T-cell (primary cell): Measurements from ENCODE around the gene EDA2R. TPM values are rescaled to one million over a fixed set of nuclear protein-coding genes. Genes with fewer than 3 reads are reported as not detected.

Source experiments
- ATAC-seq, 4 experiments: fragments of 200-7000 bp in 3 of 4; fragments of 150-1000 bp in 1 of 4; cut with Tn5 transposase; replicated peaks in 1 of 4; 1 replicate in 3 of 4; 2 replicates in 1 of 4; pipeline ENCODE4 v1.10.0; 2021; ENCODE audit warnings: moderate library complexity in 3 of 4, mild to moderate bottlenecking in 2 of 4, moderate number of reproducible peaks in 1 of 4
- CTCF ChIA-PET, 2 donors: fragments of 300-600 bp; sonication (Branson Sonifier 250); formaldehyde crosslinking; loops; one replicate each; lab custom pipeline; 2022; ENCODE audit warnings: antibody characterized with exemption in 2 of 2; lab: Charles Lee
- POLR2A ChIA-PET, 2 donors: fragments of 300-600 bp; sonication (Branson Sonifier 250); formaldehyde crosslinking; loops; one replicate each; lab custom pipeline; 2022; ENCODE audit warnings: antibody characterized with exemption in 2 of 2; lab: Charles Lee
- DNase-seq, 35 experiments: peaks; one replicate each; pipeline versions ENCODE4 v3.0.0 to v3.0.0-alpha.2; 2013 to 2023
- H3K27ac ChIP-seq: one replicate; pipeline ENCODE4 v1.5.1; 2013; ENCODE audit warnings: low read length
- H3K27me3 ChIP-seq, 2 experiments: replicated peaks in 1 of 2; 1 replicate in 1 of 2; 2 replicates in 1 of 2; pipeline versions ENCODE4 v1.6.1 to v1.7.0; 2013; ENCODE audit warnings: low read length in 1 of 2, mixed read lengths in 1 of 2; ENCODE audit not compliant: control insufficient read depth in 2 of 2, insufficient read depth in 2 of 2; ENCODE audit errors: extremely low read depth in 1 of 2
- H3K36me3 ChIP-seq, 2 donors: 1 replicate in 1 of 2; 2 replicates in 1 of 2; pipeline versions ENCODE4 v1.6.1 to v1.7.0; 2013; ENCODE audit warnings: low read length in 1 of 2; ENCODE audit not compliant: control insufficient read depth in 2 of 2, insufficient read depth in 1 of 2; ENCODE audit errors: extremely low read depth in 1 of 2
- H3K4me1 ChIP-seq, 2 experiments: 1 replicate in 1 of 2; 2 replicates in 1 of 2; pipeline versions ENCODE4 v1.6.1 to v1.7.0; 2013; ENCODE audit warnings: low read length in 2 of 2, mixed read lengths in 1 of 2; ENCODE audit not compliant: insufficient read depth in 2 of 2, control insufficient read depth in 1 of 2; ENCODE audit errors: extremely low read depth in 1 of 2
- H3K4me3 ChIP-seq, 2 donors: 1 replicate in 1 of 2; 2 replicates in 1 of 2; pipeline versions ENCODE4 v1.5.1 to v1.7.0; 2013; ENCODE audit warnings: mild to moderate bottlenecking in 2 of 2, low read length in 1 of 2, moderate library complexity in 1 of 2; ENCODE audit not compliant: control insufficient read depth in 1 of 2; ENCODE audit errors: extremely low read depth in 1 of 2
- H3K9me3 ChIP-seq: 2 replicates; pipeline ENCODE4 v1.7.0; 2013
- H3K27ac Mint-ChIP-seq, 2 donors: one replicate each; pipeline ENCODE4 v1.8.0; 2020 to 2021; ENCODE audit warnings: mild to moderate bottlenecking in 2 of 2, mixed read lengths in 2 of 2
- H3K27me3 Mint-ChIP-seq, 2 donors: one replicate each; pipeline ENCODE4 v1.8.0; 2021 to 2022; ENCODE audit warnings: mixed read lengths in 2 of 2
- H3K36me3 Mint-ChIP-seq: one replicate; pipeline ENCODE4 v1.8.0; 2021; ENCODE audit warnings: mixed read lengths
- H3K4me1 Mint-ChIP-seq, 3 donors: one replicate each; pipeline ENCODE4 v1.8.0; 2020 to 2022; ENCODE audit warnings: mixed read lengths in 3 of 3, mild to moderate bottlenecking in 1 of 3
- H3K4me3 Mint-ChIP-seq, 3 donors: one replicate each; pipeline ENCODE4 v1.8.0; 2020 to 2022; ENCODE audit warnings: mild to moderate bottlenecking in 3 of 3, mixed read lengths in 3 of 3, moderate library complexity in 3 of 3
- H3K9me3 Mint-ChIP-seq, 3 donors: one replicate each; pipeline ENCODE4 v1.8.0; 2020 to 2022; ENCODE audit warnings: mixed read lengths in 3 of 3
- whole genome bisulfite sequencing: methylation state at CpG from one replicate; pipeline ENCODE4 v1.1.5; 2013; ENCODE audit warnings: missing lambda C conversion rate; ENCODE audit not compliant: insufficient coverage; 5-methylcytosine and 5-hydroxymethylcytosine counted together
- total RNA-seq, 35 experiments: library from RNA in 6 of 35; stranded (reverse) in 6 of 35; fragments of 120-200 nt in 1 of 35; gene quantifications; one replicate each; pipeline versions ENCODE4 v1.2.1 to v1.2.4 and lab custom pipeline; 2013 to 2026

EDA2R gene
- total RNA-seq, 5 donors from 2014 or later (not counting 1 experiment from before 2014, with no cell fraction given), result 0.25 to 0.99 (median 0.66) TPM

DNA sequence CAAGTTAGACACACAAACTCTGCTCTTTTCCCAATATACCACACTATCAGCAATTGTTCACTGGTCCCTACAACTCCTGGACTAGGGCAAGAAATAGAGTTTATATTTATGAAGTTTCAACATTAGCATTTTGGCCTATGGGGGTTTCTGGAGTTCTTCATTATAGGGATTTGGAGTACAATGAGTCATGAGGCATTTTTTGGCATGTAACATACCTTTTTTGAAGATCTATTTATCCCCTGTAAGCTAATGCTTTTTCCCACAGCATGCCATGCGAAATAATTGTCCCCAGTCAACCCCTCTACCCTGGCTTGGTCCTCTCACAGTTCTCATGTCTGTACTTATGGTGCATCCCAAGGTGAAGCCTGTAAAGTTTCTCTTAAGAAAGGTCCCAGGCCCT, 36.7 kb upstream of the EDA2R start:
- WGBS, result no CpG with 5 or more reads among the region's 1 CpG
- H3K4me1 ChIP-seq, result no peaks in the 10 kb centered on the region

GRCh38 chrX:66674506-66674905, 35.6 kb upstream of the EDA2R start:
- no peaks in the 10 kb centered on the region for H3K9me3 ChIP-seq
- Mint-ChIP-seq H3K4me1 (no peaks in the 10 kb centered on the region), H3K27ac (no peak overlapping the region), H3K4me3 (no peak overlapping the region), H3K9me3 (peaks cover 0 to 5% (median 0%) of the 10 kb centered on the region in 3 donors), H3K36me3 (no peaks in the 10 kb centered on the region), H3K27me3 (peaks cover 1 to 9% of the 10 kb centered on the region in 2 donors)
- POLR2A ChIA-PET, result no interaction called here
- H3K36me3 ChIP-seq, result no peaks in the 10 kb centered on the region
- no peaks in the 10 kb centered on the region for H3K4me1 ChIP-seq
- ATAC-seq (no peak), DNase-seq (no peak)
- H3K27ac ChIP-seq, result no peak overlapping the region
- H3K27me3 ChIP-seq, result no peaks in the 10 kb centered on the region
- H3K4me3 ChIP-seq, result no peak overlapping the region
- no CpG with 5 or more reads among the region's 2 CpGs for WGBS
- CTCF ChIA-PET, result no interaction called here

More for the DNA sequence above, 36.7 kb upstream of the EDA2R start:
- ChIA-PET POLR2A (no interaction called here), CTCF (no interaction called here)
- ATAC-seq (no peak), DNase-seq (no peak)
- Mint-ChIP-seq H3K4me1 (no peaks in the 10 kb centered on the region), H3K9me3 (peaks cover 0 to 5% (median 0%) of the 10 kb centered on the region in 3 donors), H3K27me3 (peaks cover 2 to 9% of the 10 kb centered on the region in 2 donors), H3K27ac (no peak overlapping the region), H3K4me3 (no peak overlapping the region), H3K36me3 (no peaks in the 10 kb centered on the region)
- Histone ChIP-seq H3K4me3 (no peak overlapping the region), H3K27ac (no peak overlapping the region), H3K9me3 (no peaks in the 10 kb centered on the region), H3K27me3 (no peaks in the 10 kb centered on the region), H3K36me3 (no peaks in the 10 kb centered on the region)

DNA sequence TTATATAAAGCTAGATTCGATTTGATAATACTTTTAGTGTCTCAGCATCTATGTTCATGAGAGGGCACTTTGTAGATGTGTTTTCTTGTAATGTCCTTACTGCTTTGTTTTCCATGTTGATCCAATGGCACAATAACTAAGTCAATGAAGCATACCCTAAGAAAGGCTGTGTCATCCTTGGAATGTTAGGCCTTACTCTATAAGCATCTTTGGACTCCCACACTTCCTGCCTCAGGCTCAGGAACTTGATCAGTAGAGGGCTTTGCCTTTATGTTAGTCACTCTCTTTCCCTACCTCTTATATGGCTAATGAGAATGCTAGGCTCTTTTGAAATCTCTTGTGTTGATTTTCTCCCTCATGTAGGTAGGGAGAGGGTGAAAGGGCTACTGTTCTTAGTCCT, 33.2 kb upstream of the EDA2R start:
- H3K27ac ChIP-seq, result no peak overlapping the region
- H3K4me3 Mint-ChIP-seq, result no peak overlapping the region
- no peaks in the 10 kb centered on the region for H3K36me3 Mint-ChIP-seq
- peaks cover 0 to 15% of the 10 kb centered on the region in 2 donors for H3K27me3 Mint-ChIP-seq
- H3K36me3 ChIP-seq, result no peaks in the 10 kb centered on the region
- no peak overlapping the region for H3K4me3 ChIP-seq
- ChIA-PET POLR2A (no interaction called here), CTCF (interaction anchor here in 1 of 2 donors (0.6 kb wide), 1 partner anchor 358 kb away, joined by 3 read pairs; no protein-coding TSS in a partner anchor)
- DNase-seq (no peak), ATAC-seq (no peak)
- no CpG with 5 or more reads among the region's 1 CpG for WGBS
- no peaks in the 10 kb centered on the region for H3K4me1 Mint-ChIP-seq
- H3K9me3 Mint-ChIP-seq, result peaks cover 0 to 5% (median 0%) of the 10 kb centered on the region in 3 donors
- H3K27me3 ChIP-seq, result no peaks in the 10 kb centered on the region
- no peaks in the 10 kb centered on the region for H3K4me1 ChIP-seq
- no peak overlapping the region for H3K27ac Mint-ChIP-seq
- no peaks in the 10 kb centered on the region for H3K9me3 ChIP-seq

DNA sequence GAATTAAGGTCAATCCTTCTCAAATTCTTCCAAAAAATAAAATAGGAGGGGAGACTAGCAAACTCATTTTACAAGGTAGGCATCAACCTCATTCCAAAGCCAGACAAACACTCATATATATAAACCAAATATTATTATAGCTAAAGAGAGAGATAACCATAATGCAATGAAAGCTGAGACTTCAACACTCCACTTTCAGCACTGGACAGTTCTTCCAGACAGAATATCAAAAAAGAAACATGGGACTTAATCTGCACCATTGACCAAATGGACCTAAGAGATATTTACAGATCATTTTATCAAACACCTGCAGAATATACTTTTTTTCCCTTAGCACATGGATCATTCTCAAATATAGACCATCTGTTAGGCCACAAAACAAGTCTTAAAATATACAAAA, 15.5 kb upstream of the EDA2R start:
- no peaks in the 10 kb centered on the region for H3K9me3 ChIP-seq
- H3K4me3 ChIP-seq, result no peak overlapping the region
- Mint-ChIP-seq H3K27ac (no peak overlapping the region), H3K4me1 (no peaks in the 10 kb centered on the region), H3K36me3 (no peaks in the 10 kb centered on the region), H3K9me3 (no peaks in the 10 kb centered on the region), H3K27me3 (peaks cover 10 to 27% of the 10 kb centered on the region in 2 donors), H3K4me3 (no peak overlapping the region)
- H3K27me3 ChIP-seq, result peaks cover 0 to 4% of the 10 kb centered on the region in 2 experiments
- no peak for DNase-seq
- no peak for ATAC-seq
- ChIA-PET CTCF (no interaction called here), POLR2A (no interaction called here)
- no peaks in the 10 kb centered on the region for H3K36me3 ChIP-seq
- no peak overlapping the region for H3K27ac ChIP-seq
- H3K4me1 ChIP-seq, result no peaks in the 10 kb centered on the region

DNA sequence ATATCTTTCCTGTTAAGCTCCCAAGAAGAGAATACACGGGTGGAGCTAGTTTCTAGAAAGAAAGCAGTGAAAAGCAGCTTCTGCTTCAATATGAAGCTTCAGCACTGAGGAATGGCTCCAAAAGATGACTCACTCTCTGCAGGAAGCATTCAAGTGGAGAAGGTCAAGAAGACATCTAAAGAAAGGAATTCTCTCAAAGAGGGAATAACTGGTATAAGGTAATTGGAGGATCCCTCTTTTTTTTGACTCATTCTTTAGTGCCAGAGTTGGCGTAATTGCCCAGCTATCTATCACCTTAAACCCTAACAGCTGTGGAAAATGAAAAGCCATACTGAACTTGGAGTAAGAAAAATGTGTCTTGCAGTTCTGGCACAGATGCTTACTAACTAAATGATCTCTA, 3.5 kb downstream of the EDA2R start:
- ChIA-PET CTCF (no interaction called here), POLR2A (no interaction called here)
- H3K27me3 Mint-ChIP-seq, result peaks cover 0 to 16% of the 10 kb centered on the region in 2 donors
- ATAC-seq, result no peak
- H3K9me3 ChIP-seq, result no peaks in the 10 kb centered on the region
- peaks cover 0 to 6% of the 10 kb centered on the region in 2 experiments for H3K4me1 ChIP-seq
- peaks cover 7 to 14% (median 7%) of the 10 kb centered on the region in 3 donors for H3K4me1 Mint-ChIP-seq
- H3K9me3 Mint-ChIP-seq, result no peaks in the 10 kb centered on the region
- H3K4me3 Mint-ChIP-seq, result no peak overlapping the region
- no peak overlapping the region for H3K27ac Mint-ChIP-seq
- no peaks in the 10 kb centered on the region for H3K36me3 Mint-ChIP-seq
- WGBS, result no CpG with 5 or more reads among the region's 2 CpGs
- H3K27ac ChIP-seq, result no peak overlapping the region
- peaks cover 0 to 5% of the 10 kb centered on the region in 2 experiments for H3K27me3 ChIP-seq
- no peak for DNase-seq
- H3K4me3 ChIP-seq, result no peak overlapping the region
- no peaks in the 10 kb centered on the region for H3K36me3 ChIP-seq

GRCh38 chrX:66634272-66634671, 4.6 kb downstream of the EDA2R start:
- H3K27me3 ChIP-seq, result peaks cover 0 to 5% of the 10 kb centered on the region in 2 experiments
- DNase-seq (no peak), ATAC-seq (no peak)
- CTCF ChIA-PET, result no interaction called here
- no peak overlapping the region for H3K4me3 ChIP-seq
- H3K36me3 ChIP-seq, result no peaks in the 10 kb centered on the region
- no peak overlapping the region for H3K27ac ChIP-seq
- H3K27me3 Mint-ChIP-seq, result peaks cover 0 to 13% of the 10 kb centered on the region in 2 donors
- POLR2A ChIA-PET, result no interaction called here
- peaks cover 1 to 7% (median 4%) of the 10 kb centered on the region in 3 donors for H3K4me1 Mint-ChIP-seq
- no peaks in the 10 kb centered on the region for H3K9me3 ChIP-seq
- H3K36me3 Mint-ChIP-seq, result no peaks in the 10 kb centered on the region
- no peaks in the 10 kb centered on the region for H3K9me3 Mint-ChIP-seq
- H3K27ac Mint-ChIP-seq, result no peak overlapping the region
- H3K4me3 Mint-ChIP-seq, result no peak overlapping the region
- H3K4me1 ChIP-seq, result peaks cover 0 to 5% of the 10 kb centered on the region in 2 experiments

- H3K4me1 ChIP-seq, result peaks cover 0 to under 1% of the 10 kb centered on the region in 2 experiments
- no peaks in the 10 kb centered on the region for H3K9me3 ChIP-seq
- Mint-ChIP-seq H3K4me3 (no peak overlapping the region), H3K4me1 (peaks cover 0 to 4% (median 1%) of the 10 kb centered on the region in 3 donors), H3K9me3 (no peaks in the 10 kb centered on the region), H3K27ac (no peak overlapping the region), H3K36me3 (no peaks in the 10 kb centered on the region), H3K27me3 (peaks cover 0 to 13% of the 10 kb centered on the region in 2 donors)
- DNase-seq, result no peak
- no peak overlapping the region for H3K27ac ChIP-seq
- no peaks in the 10 kb centered on the region for H3K36me3 ChIP-seq
- WGBS, result no CpG with 5 or more reads among the region's 3 CpGs
- H3K4me3 ChIP-seq, result no peak overlapping the region
- H3K27me3 ChIP-seq, result peaks cover 0 to 5% of the 10 kb centered on the region in 2 experiments
- CTCF ChIA-PET, result no interaction called here
- POLR2A ChIA-PET, result no interaction called here
- no peak for ATAC-seq
Observed at GRCh38 chrX:66633541-66633940, 5.3 kb downstream of the EDA2R start.
